Fibroblast of skin of right quadriceps (primary cell): ENCODE measurements around the gene ARHGAP42.
"Not testable (repeated sequence)": the region's sequence is repeated elsewhere in the genome, so short reads cannot be mapped to it uniquely, and the experiment has no call there.

Source experiments
- DNase-seq: peaks from one replicate; pipeline ENCODE4 v3.0.0-alpha.2; 2013

The ARHGAP42 gene

GRCh38 chr11:100731471-100731870 lies 44.4 kb downstream of the ARHGAP42 start:
- DNase-seq, result no peak

DNA sequence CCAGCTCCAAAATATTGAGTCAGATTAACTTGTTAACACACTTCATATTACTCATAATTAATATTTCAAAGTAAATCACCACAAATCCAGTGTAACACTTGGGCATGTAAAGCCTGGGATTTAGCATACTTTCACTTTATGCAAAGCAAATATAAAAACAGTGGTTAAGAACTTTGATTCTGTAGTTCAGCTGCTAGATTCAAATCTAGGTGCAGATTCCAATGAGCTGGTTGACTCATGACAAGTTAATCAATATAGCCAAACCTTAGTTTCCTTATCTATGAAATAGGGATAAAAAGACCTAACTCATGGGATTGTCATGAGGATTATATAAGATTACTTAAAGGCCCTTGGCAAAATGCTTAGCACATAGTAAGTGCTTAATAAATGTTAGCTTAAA lies 45.9 kb downstream of the ARHGAP42 start:
- no peak for DNase-seq

DNA sequence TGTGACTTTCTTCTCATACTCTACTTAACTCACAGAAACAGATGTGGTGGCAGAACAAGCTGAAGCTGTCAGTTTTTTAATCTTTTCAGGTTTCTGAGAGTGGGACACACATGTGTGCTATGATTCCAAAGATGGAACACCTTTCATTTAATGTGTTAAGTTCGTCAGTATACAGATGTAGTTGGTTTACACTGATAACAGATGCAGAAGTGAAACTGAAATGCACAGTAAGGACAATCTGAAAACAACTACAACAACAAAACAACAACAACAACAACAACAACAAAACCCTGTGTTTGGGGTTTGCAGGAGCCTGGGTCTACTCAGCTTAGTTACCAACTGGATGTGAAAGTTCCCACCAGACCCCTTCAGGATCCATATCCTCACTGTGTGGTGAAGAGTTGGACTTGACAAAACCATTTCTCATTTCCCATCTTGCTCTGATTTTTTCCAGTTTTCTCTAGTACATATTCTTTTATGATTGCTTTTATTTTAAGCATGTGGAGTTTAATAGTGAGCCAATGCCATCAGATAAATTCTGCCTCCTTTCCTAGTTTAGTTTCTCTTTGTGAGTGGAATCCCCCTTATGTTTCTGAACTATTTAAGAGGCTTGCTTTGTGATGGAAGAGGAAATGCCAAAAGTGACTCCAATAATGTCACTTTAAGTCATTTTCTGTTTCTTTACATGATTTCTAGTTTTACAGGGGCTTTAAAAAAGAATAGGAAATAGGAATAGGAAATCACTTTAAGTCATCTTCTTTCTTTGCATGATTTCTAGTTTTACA lies 47.8 kb downstream of the ARHGAP42 start:
- no peak for DNase-seq

- no peak for DNase-seq
These were observed 49.0 kb downstream of the ARHGAP42 start for GRCh38 chr11:100735949-100736675.

DNA sequence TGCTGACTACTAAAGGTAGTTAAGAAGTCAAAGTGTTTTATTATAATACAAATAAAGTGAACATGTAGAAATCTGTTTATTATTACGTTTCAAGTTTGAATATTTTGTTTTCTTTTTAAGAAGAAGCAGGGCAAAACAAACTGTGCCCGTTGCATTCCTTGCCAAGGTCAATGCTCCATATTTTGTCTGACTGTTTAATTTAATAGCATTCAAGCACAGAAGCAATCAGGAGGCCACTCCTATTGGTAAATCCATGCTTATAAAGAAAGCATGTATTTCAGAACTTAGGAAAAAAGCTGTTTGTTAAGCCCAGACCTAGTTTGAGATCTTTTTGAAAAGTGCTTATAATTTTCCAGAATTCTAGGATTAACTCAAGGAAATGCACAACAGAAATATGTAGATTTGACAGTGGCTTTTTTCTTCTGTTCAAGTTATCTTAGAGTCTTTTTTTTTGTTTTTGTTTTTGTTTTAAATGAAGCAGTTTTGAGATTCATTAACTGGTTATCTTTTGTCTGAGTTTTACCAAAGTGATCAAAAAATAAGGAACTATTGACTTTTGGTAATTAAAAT lies 51.7 kb downstream of the ARHGAP42 start:
- no peak for DNase-seq

DNA sequence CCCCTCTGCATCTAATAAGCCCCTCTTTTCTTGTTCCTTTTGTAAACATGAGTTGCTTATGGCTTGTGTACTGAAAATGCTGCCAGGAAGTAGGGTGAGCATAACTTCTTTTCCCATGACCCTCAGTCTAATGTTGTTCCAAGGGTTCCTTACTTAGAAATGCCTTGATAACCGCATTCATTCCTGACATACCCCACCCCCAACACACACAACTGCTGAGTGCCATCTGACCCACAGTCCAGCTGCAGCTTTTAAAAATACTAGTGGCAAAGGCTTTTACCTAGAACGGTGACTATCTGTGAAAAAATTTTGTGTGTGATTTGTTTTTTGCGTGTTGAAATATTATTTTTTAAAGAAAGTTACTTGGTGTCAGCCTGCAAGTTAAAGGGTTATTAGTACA lies 52.6 kb downstream of the ARHGAP42 start:
- DNase-seq, result peak; percentile 74

GRCh38 chr11:100740440-100740839 lies 53.4 kb downstream of the ARHGAP42 start:
- peak; percentile 66 for DNase-seq

- DNase-seq, result no peak
These were observed 55.0 kb downstream of the ARHGAP42 start for GRCh38 chr11:100741866-100742625.

DNA sequence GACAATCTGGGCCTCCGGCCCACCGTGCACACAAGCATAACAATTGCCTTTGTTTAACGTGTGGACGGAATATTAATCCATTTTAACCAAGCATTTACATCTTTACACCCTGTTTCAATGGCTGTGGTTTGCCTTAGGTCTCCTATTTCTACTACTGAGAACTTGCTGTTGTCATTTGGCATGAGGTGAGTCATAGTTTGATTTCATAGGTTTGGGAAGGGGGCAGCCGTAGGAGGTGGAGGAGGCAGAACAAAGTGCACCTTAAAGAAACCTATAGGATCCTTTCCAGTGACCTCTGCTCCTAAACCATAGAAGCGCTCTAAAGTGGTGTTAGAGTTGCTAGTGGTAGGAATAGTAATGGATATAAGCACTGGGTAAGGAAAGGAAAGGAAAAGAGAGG lies 59.4 kb downstream of the ARHGAP42 start:
- DNase-seq, result no peak

GRCh38 chr11:100748153-100748552 lies 61.1 kb downstream of the ARHGAP42 start:
- DNase-seq, result no peak

- DNase-seq, result not testable (repeated sequence)
These were observed 62.9 kb downstream of the ARHGAP42 start for GRCh38 chr11:100749887-100750565.

GRCh38 chr11:100750566-100750891 lies 63.4 kb downstream of the ARHGAP42 start:
- not testable (repeated sequence) for DNase-seq

DNA sequence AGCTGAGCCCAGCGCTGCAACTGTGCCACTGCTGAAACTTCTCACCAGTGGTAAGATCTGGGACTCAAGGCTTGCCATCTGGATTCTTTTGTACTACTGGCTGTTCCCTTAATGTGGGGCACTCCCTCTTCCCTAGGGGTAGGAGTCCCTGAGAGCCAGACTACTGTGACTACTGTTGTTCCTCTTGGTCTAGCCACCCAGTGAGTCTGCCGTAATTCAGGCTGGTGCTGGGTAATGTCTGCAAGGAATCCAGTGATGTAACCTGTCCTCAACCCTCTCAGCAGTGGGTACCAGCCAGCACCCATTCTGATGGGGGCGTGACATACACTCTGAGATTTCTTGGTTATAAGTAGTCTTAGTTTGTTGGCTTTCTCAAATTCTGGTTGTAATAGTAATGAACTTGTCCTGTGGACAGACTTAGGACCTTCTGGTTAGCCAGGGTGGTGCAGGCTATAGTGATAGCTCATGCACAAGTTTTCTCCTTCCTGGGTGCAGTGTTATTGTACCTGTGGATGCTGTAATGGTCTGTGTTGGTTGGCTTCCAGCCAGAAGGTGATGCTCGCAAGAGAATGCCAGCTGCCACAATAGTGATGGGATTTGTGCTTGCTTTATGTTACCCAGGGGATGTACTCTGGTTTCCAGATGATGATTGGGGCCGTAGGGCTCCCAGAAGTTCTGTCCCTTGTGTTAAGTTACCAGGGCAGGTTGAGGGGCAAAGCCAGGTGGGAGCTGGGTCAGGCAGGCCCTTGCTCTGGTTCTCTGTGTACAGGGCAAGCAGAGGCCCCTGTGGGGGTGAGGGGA lies 65.5 kb downstream of the ARHGAP42 start:
- DNase-seq, result no peak

DNA sequence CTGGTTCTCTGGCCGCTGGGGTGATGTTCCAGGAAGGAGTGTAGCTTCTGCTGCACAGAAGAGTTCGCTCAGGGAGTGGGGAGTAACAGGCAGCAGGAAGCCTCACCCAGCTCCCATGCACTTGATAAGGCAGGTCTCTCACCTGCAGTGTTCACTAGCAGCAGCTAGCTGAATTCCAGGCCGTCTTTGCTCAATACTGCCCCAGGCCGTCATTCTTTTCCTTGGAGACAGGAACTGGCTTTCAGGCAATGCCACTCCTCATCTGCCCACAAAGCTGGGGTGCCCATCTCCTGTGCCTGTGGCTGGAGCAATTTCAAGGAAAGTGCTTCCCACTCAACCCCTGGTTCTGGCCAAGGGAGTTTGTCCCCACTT lies 66.1 kb downstream of the ARHGAP42 start:
- DNase-seq, result no peak

DNA sequence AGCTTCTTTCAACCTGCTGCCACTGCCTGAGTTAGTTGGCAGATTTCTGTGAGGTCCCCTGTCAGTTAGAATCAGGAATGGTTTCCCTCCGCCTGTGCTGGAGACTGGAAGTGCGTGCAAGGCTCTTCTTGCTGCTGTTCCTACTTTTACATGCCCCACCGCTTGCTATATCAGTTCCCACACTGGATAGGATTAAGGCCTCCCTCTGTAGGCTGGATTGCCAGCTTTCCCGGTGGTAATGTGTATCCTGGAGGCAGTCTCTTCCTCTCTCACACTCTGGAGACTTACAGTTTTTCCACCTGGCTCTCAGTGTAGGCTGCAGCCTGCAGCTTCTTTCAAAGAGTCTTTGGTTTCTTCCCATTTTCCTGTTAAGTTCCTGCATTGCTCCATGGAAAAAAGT lies 66.5 kb downstream of the ARHGAP42 start:
- no peak for DNase-seq

DNA sequence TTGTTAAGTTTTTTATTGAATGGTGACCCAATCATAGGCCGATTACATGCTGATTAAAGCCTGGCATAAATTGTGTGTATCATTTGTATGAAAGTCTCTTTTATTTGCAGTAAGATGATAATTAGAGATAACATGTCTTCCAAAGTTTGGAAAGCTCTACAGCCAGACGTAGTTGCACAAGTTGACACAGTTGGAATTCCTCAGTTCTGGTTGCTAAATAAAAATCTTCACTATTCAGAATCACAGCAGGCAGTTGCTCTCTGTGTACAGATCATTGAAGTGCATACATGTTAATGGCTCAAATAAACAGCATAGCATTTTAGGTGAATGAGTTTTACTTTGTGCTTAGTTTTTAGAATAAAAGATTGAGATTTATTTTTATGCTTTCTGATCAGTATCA lies 69.5 kb downstream of the ARHGAP42 start:
- peak; percentile 7 for DNase-seq

DNA sequence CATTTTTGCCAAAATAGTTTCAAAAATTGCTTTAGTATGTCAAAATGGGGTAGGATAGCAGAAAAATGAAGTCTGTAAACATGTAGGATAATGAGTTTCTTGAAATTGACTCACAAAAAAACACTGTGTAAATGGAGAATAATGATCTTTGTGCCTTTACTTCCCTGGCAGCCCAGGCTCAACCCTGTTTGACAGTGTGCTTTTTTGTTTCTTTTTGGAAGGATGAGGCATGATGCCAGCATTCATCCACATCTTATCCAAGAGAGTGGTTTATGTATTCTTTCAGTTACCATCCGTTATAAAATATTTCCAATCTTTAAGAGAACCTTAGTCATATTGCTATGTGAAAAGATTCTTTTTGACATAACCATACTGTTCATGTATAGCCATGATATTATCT lies 70.6 kb downstream of the ARHGAP42 start:
- no peak for DNase-seq

DNA sequence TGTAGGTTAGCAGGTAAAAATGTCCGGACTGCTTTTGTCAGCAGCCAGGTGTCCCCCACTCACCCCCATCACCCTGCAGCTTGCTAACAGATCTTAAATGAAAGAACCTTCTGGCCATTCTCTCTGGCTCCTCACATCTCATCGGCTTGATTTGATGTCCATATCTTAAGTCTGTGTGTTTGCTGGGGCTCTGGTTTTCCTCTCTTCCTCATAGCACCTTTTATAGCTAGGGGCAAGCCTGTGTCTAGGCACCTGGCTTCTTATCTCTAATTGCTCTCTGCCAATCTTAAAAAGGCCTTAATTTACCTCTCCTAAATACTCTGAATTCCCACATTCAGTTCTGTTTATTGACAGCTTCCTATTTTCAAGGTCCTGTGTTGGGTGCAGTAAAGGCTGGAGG lies 72.0 kb downstream of the ARHGAP42 start:
- no peak for DNase-seq

DNA sequence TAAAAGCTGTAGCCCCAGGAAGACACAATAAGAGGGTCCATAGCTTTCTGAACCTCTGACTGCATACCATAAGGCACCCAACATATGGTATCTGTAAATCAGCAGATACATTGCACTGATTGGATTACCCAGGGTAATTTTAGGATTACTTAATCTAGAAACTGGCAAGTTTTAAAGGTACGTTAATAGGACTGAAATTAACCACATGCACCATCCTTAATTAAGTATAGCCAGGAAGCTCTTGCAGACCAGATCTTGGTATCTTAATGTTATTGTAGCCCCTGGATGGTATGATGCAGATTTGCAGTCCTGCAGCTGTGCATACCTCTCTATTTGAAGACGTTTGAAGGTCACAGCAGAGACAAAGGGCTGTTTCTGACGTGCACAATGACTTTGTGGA lies 72.8 kb downstream of the ARHGAP42 start:
- no peak for DNase-seq

- DNase-seq, result no peak
These were observed 73.7 kb downstream of the ARHGAP42 start for GRCh38 chr11:100760744-100761143.

- DNase-seq, result peak; percentile 17
These were observed 74.8 kb downstream of the ARHGAP42 start for GRCh38 chr11:100761841-100762240.

DNA sequence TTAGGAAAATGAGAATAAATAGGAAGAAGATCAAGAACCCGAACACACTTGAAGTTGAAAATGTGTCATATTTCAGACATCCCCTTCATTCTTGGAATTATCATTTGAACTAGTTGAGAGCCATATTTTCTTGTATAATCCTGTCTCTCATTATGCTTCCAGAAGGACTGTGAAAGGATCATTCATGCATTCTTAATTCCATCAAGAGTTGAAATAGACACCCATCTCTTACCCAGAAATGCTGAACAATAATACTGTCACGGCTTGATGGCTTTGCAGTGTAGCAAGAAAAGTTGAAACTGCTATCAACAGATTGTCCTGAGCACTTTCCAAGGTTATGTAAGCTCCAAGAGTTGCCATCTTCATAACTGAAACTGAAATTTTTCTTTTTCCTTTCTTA lies 79.7 kb downstream of the ARHGAP42 start:
- DNase-seq, result no peak
